NOMO-1 treated with DMSO at 0.1 percent for 48 hours (cell line): ENCODE results near the gene FXYD2.

ENCODE experiments used
- DNase-seq: peaks from one replicate; lab custom pipeline; 2025; ENCODE audit not compliant: unreplicated experiment; lab: John Stamatoyannopoulos, UW

Gene FXYD2

GRCh38 chr11:117836077-117836960, 11.8 kb upstream of the FXYD2 start:
- peak; percentile 66 for DNase-seq

GRCh38 chr11:117835576-117835975, 11.0 kb upstream of the FXYD2 start:
- DNase-seq, result no peak

- no peak for DNase-seq
Observed at GRCh38 chr11:117834838-117835443, 10.4 kb upstream of the FXYD2 start.

- DNase-seq, result no peak
Observed at GRCh38 chr11:117834068-117834810, 9.7 kb upstream of the FXYD2 start.

GRCh38 chr11:117833401-117833891, 8.9 kb upstream of the FXYD2 start:
- no peak for DNase-seq

- DNase-seq, result no peak
Observed at GRCh38 chr11:117832511-117832910, 8.0 kb upstream of the FXYD2 start.

- no peak for DNase-seq
Observed at GRCh38 chr11:117831661-117832415, 7.3 kb upstream of the FXYD2 start.

- DNase-seq, result no peak
Observed at GRCh38 chr11:117830674-117831351, 6.3 kb upstream of the FXYD2 start.

GRCh38 chr11:117830072-117830471, 5.5 kb upstream of the FXYD2 start:
- no peak for DNase-seq

- no peak for DNase-seq
Observed at GRCh38 chr11:117829369-117829725, 4.8 kb upstream of the FXYD2 start.

- DNase-seq, result peak; percentile 28
Observed at GRCh38 chr11:117828611-117829368, 4.2 kb upstream of the FXYD2 start.

GRCh38 chr11:117827521-117828511, 3.3 kb upstream of the FXYD2 start:
- no peak for DNase-seq

GRCh38 chr11:117826832-117827231, 2.3 kb upstream of the FXYD2 start:
- no peak for DNase-seq

GRCh38 chr11:117826190-117826570, 1.6 kb upstream of the FXYD2 start:
- DNase-seq, result no peak

- DNase-seq, result no peak
Observed at GRCh38 chr11:117825538-117826189, 1.1 kb upstream of the FXYD2 start.

- DNase-seq, result no peak
Observed at GRCh38 chr11:117823946-117824420, 561 bp downstream of the FXYD2 start.

GRCh38 chr11:117823294-117823945, 1.1 kb downstream of the FXYD2 start:
- DNase-seq, result peak; percentile 58
